Prostate gland (tissue), 2 donors: ENCODE results near the gene EFCC1. TPM values are rescaled to one million over a fixed set of nuclear protein-coding genes. Genes with fewer than 3 reads are reported as not detected.

Experiments used
- DNase-seq: peaks from one replicate; pipeline ENCODE4 v3.0.0-alpha.2; 2019; ENCODE audit warnings: low spot score
- H3K27ac ChIP-seq, 2 donors: fragments of 200-600 bp; sonication (generic); 2 replicates each; pipeline ENCODE4 v1.5.1; 2017 to 2019
- H3K27me3 ChIP-seq: fragments of 200-600 bp; sonication (generic); replicated peaks from 2 replicates; pipeline ENCODE4 v1.5.1; 2019; ENCODE audit not compliant: insufficient read depth
- H3K36me3 ChIP-seq, 2 donors: fragments of 200-600 bp; sonication (generic); 1 replicate in 1 of 2; 2 replicates in 1 of 2; pipeline versions ENCODE4 v1.5.1 to v1.8.1; 2017 to 2019
- H3K4me1 ChIP-seq: fragments of 200-600 bp; sonication (generic); replicated peaks from 2 replicates; pipeline ENCODE4 v1.5.1; 2019
- H3K4me3 ChIP-seq, 2 donors: fragments of 200-600 bp; sonication (generic); 2 replicates each; pipeline ENCODE4 v1.5.1; 2017 to 2019
- H3K9me3 ChIP-seq: fragments of 200-600 bp; sonication (generic); 2 replicates; pipeline ENCODE4 v1.5.1; 2017
- POLR2A ChIP-seq: fragments of 450-650 bp; IDR thresholded peaks from one replicate; pipeline ENCODE4 v1.6.1; 2016; ENCODE audit warnings: antibody characterized with exemption, mild to moderate bottlenecking
- POLR2AphosphoS5 ChIP-seq: sonication (generic); formaldehyde crosslinking; IDR thresholded peaks from one replicate; pipeline ENCODE4 v1.6.1; 2017; ENCODE audit warnings: antibody characterized with exemption
- WGBS: methylation state at CpG from one replicate; pipeline ENCODE4 v1.1.5; 2018; 5-methylcytosine and 5-hydroxymethylcytosine counted together
- intact Hi-C: fragments of 100-400 bp; cut with DNase I; formaldehyde crosslinking; loops from one replicate; pipeline ENCODE4 v1.14.2; 2022
- total RNA-seq, 2 donors: library from RNA; depleted of rRNA; stranded (reverse); fragments of >200 nt; gene quantifications; one replicate each; pipeline ENCODE4 v1.1.0, GENCODE V29; 2016
- TF ChIP-seq, protein P1 (sequence below), 4 experiments: fragments of 200-600 bp in 2 of 4; fragments of 450-650 bp in 2 of 4; sonication (generic) in 2 of 4; IDR thresholded peaks; 1 replicate in 3 of 4; 2 replicates in 1 of 4; pipeline ENCODE4 v1.5.1; 2016 to 2019; ENCODE audit warnings: antibody characterized with exemption in 4 of 4, mild to moderate bottlenecking in 2 of 4, moderate library complexity in 2 of 4

The EFCC1 gene
- total RNA-seq = 1 to 10 TPM; 1.8 to 4.0 TPM

GRCh38 chr3:129001101-129001805 lies at the start of gene EFCC1:
Gene EFCC1 (plus strand): TSS chr3:129001304. CDS start chr3:129001629, 325 bp downstream.
- intact Hi-C loops = no loop called here
- no peaks in the 10 kb centered on the region for H3K9me3 ChIP-seq
- peak within 1 kb of the TSS; percentile 54 to 65 for H3K27ac ChIP-seq
- peak within 1 kb of the TSS; percentile 31 to 38 for H3K4me3 ChIP-seq
- TF ChIP-seq, protein P1, sequence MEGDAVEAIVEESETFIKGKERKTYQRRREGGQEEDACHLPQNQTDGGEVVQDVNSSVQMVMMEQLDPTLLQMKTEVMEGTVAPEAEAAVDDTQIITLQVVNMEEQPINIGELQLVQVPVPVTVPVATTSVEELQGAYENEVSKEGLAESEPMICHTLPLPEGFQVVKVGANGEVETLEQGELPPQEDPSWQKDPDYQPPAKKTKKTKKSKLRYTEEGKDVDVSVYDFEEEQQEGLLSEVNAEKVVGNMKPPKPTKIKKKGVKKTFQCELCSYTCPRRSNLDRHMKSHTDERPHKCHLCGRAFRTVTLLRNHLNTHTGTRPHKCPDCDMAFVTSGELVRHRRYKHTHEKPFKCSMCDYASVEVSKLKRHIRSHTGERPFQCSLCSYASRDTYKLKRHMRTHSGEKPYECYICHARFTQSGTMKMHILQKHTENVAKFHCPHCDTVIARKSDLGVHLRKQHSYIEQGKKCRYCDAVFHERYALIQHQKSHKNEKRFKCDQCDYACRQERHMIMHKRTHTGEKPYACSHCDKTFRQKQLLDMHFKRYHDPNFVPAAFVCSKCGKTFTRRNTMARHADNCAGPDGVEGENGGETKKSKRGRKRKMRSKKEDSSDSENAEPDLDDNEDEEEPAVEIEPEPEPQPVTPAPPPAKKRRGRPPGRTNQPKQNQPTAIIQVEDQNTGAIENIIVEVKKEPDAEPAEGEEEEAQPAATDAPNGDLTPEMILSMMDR (IDR thresholded peaks at IDR 0.05) = no peak
- TF ChIP-seq POLR2A = no peak
- peak; percentile 37 for TF ChIP-seq POLR2AphosphoS5
- H3K36me3 ChIP-seq = no peaks in the 10 kb centered on the region
- under 1% methylated on average over 54 of the region's 74 CpGs for WGBS
- peaks cover 4% of the 10 kb centered on the region for H3K4me1 ChIP-seq
- no peaks in the 10 kb centered on the region for H3K27me3 ChIP-seq
- peak; percentile 25 for DNase-seq

DNA sequence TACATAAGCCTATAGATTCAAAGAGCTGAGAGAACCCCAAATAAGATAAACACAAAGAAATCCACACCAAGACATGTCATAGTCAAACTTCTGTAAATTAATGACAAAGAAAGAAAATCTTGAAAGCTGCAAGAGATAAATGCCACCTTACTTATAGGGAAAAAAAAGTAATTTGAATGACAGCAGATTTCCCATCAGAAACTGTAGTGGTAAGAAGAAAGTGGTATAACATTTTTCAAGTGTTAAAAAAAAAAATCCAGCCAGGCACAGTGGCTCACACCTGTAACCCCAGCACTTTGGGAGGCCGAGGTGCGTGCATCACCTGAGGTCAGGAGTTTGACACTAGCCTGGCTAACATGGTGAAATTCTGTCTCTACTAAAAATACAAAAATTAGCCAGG lies 44.7 kb upstream of the EFCC1 start:
- intact Hi-C loops = no loop called here
- H3K4me3 ChIP-seq = no peak overlapping the region
- no peaks in the 10 kb centered on the region for H3K36me3 ChIP-seq
- no peaks in the 10 kb centered on the region for H3K9me3 ChIP-seq
- no peak for DNase-seq
- H3K4me1 ChIP-seq = no peaks in the 10 kb centered on the region
- no peak overlapping the region for H3K27ac ChIP-seq
- 94% methylated on average over 2 of the region's 2 CpGs for WGBS
- TF ChIP-seq POLR2AphosphoS5 = no peak
- TF ChIP-seq, protein P1 (IDR thresholded peaks at IDR 0.05) = no peak
- TF ChIP-seq POLR2A = no peak
- no peaks in the 10 kb centered on the region for H3K27me3 ChIP-seq

DNA sequence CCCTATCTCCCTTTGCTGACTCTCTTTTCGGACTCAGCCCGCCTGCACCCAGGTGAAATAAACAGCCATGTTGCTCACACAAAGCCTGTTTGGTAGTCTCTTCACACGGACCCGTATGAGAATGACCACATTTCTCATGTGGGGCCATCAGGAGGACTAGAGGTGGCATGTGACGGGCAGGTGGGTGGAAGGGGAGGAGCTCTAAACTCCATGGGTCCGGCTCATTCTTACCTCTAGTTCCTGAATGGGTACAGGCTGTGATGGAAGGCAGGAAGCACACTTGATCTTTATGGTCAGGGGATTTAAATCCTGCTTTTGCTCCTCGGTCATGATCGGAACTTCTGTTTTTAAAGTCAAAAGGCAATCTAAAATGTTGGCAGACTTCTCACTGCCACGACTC lies 35.8 kb upstream of the EFCC1 start:
- no peak overlapping the region for H3K27ac ChIP-seq
- no peaks in the 10 kb centered on the region for H3K9me3 ChIP-seq
- H3K36me3 ChIP-seq = no peaks in the 10 kb centered on the region
- H3K4me1 ChIP-seq = no peaks in the 10 kb centered on the region
- no peak for DNase-seq
- no peaks in the 10 kb centered on the region for H3K27me3 ChIP-seq
- no peak for TF ChIP-seq POLR2AphosphoS5
- TF ChIP-seq, protein P1 (IDR thresholded peaks at IDR 0.05) = no peak
- TF ChIP-seq POLR2A = no peak
- intact Hi-C loops = no loop called here
- H3K4me3 ChIP-seq = no peak overlapping the region
- WGBS = 86% methylated on average over 9 of the region's 9 CpGs

DNA sequence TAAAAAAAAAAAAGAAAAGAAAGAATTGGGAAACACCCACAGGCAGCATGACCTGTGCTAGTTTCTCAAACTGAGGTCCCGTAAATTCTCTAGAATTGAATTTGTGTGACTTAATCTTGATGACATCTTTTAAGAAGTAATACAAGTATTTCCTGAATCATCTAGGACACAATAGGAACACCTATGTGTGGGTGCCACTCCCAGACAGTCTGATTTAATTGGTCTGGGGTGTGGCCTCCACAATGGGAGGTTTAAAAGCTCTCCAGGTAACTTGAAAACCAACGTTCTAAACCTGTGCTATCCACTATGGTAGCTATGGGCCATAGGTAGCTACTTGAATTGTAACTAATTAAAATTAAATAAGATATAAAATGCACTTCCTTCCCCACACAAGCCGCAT lies 35.3 kb upstream of the EFCC1 start:
- WGBS = 68% methylated on average over 3 of the region's 3 CpGs
- TF ChIP-seq, protein P1 (IDR thresholded peaks at IDR 0.05) = no peak
- TF ChIP-seq POLR2AphosphoS5 (no peak), POLR2A (no peak)
- no peaks in the 10 kb centered on the region for H3K27me3 ChIP-seq
- no peaks in the 10 kb centered on the region for H3K4me1 ChIP-seq
- no peak overlapping the region for H3K27ac ChIP-seq
- intact Hi-C loops = no loop called here
- DNase-seq = no peak
- no peaks in the 10 kb centered on the region for H3K36me3 ChIP-seq
- H3K4me3 ChIP-seq = no peak overlapping the region
- no peaks in the 10 kb centered on the region for H3K9me3 ChIP-seq

DNA sequence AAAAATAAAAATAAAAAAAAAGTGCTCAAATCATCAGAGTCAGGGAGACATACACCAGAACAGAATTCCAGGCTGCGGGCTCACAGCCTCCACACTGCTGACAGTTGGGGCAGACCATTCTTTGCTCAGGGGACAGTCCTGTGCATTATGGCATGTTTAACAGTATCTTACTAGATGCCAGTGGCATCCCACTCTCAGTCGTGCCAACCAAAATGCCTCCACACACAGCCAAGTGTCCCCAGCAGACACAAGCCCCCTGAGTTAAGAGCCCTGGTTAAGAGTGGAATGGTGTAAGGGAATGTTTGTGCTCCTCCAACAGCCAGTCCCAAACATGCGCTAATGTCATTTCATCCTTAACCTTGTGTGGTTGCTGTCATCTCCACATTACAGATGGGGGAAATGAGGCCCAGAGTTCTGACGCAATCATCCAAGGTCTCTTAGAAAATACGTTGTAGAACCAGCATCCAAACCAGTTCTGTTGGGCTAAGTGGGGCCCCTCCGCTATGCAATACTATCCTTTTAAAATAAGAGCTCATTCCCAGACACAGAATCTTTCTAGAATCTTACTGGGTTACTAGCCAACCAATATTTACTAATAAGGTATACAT lies 33.3 kb upstream of the EFCC1 start:
- intact Hi-C loops = no loop called here
- Histone ChIP-seq H3K36me3 (no peaks in the 10 kb centered on the region), H3K27me3 (no peaks in the 10 kb centered on the region), H3K4me3 (no peak overlapping the region), H3K4me1 (peaks cover 2% of the 10 kb centered on the region), H3K9me3 (no peaks in the 10 kb centered on the region), H3K27ac (no peak overlapping the region)
- 72% methylated on average over 6 of the region's 6 CpGs for WGBS
- no peak for TF ChIP-seq POLR2AphosphoS5
- TF ChIP-seq POLR2A = no peak
- TF ChIP-seq, protein P1 (IDR thresholded peaks at IDR 0.05) = no peak
- no peak for DNase-seq
